ENCODE results near the gene ZNF45. TPM values are rescaled to one million over a fixed set of nuclear protein-coding genes. Genes with fewer than 3 reads are reported as not detected.

Gene ZNF45
- total and polyA plus RNA-seq, 2 donors (not counting 3 experiments of a cell fraction or from before 2014, with no cell fraction given) = 6.1 to 10.8 TPM

DNA sequence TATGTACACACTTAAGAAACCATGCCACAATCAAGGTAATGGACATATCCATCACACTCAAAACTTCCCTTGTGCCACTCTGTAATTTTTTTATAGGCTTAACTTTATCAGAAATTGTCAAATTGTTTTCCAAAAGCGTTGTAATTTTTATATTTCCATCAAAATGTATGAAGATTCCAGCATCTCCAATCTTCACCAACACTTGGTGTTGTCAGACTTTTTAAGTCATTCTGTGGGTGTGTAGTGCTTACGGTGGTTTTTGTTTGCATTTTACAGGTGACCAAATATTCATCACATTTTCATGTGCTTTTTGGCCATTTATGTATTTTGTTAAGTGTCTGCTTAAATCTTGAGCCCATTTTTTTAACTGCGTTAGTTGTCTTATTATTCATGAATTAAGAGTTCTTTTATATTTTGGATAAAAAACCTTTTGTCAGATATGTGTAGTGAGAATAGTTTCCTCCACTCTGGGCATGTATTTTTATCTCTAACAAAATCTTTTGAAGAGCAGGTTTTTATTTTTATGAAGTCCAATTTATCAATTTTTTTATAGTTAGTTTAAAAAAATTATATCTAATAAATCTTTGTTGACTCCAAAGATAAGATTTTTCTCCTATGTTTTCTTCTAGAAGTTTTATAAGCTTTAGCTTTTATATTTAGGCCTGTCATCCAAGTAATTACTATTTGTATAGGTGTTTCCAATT, 4.6 kb upstream of the ZNF45 start:
- Histone ChIP-seq H3K9ac (replicated peaks; ENCODE audit: extremely low read depth, insufficient read depth, low read length) (no peak overlapping the region), H3K4me1 (ENCODE audit: control insufficient read depth, extremely low read depth, insufficient read depth, low read length) (peaks cover 4% of the 10 kb centered on the region), H3K27me3 (ENCODE audit: control insufficient read depth in 2 of 2, insufficient read depth in 2 of 2, low read length in 2 of 2) (peaks cover 0 to 2% of the 10 kb centered on the region in 2 experiments), H3K9me3 (replicated peaks; ENCODE audit: control insufficient read depth, insufficient read depth, low read length) (no peaks in the 10 kb centered on the region), H2AFZ (ENCODE audit: low read depth, low read length) (no peak overlapping the region), H3K36me3 (ENCODE audit: control insufficient read depth in 2 of 2, extremely low read depth in 1 of 2, insufficient read depth in 2 of 2, low read length in 2 of 2) (no peaks in the 10 kb centered on the region), H3K9me1 (replicated peaks; ENCODE audit: control insufficient read depth, extremely low read depth, insufficient read depth, low read length) (no peaks in the 10 kb centered on the region), H3K27ac (ENCODE audit: insufficient read depth, low read depth, low read length) (no peak overlapping the region), H3K79me2 (ENCODE audit: control insufficient read depth, insufficient read depth, low read length) (no peaks in the 10 kb centered on the region), H3K4me3 (replicated peaks in 1 of 3; ENCODE audit: insufficient read depth in 1 of 3, low read depth in 1 of 3, low read length in 3 of 3) (no peak overlapping the region), H4K20me1 (replicated peaks; ENCODE audit: control insufficient read depth, extremely low read depth, insufficient read depth, low read length) (no peaks in the 10 kb centered on the region), H3K4me2 (ENCODE audit: insufficient read depth, low read length) (no peak overlapping the region)
- FAIRE-seq (no peak), DNase-seq (ENCODE audit: low read depth, low spot score) (no peak)
- ChIA-PET POLR2A (no interaction called here), CTCF (interaction anchor here (1.2 kb wide), 1 partner anchor 11 kb away, joined by 3 read pairs; the partner anchor contains the start of gene ZNF221)
- intact Hi-C loops (cut with micrococcal nuclease) (loop anchor here (5.0 kb wide), 1 partner anchor 112 kb away; the partner anchor contains the start of gene ZNF283), dilution Hi-C loops (cut with MboI; ENCODE audit: extremely low pct_ligation_motif_present, low sequenced_read_pairs) (no loop called here)
- no TSS peak for BruUV-seq (replicated peaks)
- TF ChIP-seq, protein P1, sequence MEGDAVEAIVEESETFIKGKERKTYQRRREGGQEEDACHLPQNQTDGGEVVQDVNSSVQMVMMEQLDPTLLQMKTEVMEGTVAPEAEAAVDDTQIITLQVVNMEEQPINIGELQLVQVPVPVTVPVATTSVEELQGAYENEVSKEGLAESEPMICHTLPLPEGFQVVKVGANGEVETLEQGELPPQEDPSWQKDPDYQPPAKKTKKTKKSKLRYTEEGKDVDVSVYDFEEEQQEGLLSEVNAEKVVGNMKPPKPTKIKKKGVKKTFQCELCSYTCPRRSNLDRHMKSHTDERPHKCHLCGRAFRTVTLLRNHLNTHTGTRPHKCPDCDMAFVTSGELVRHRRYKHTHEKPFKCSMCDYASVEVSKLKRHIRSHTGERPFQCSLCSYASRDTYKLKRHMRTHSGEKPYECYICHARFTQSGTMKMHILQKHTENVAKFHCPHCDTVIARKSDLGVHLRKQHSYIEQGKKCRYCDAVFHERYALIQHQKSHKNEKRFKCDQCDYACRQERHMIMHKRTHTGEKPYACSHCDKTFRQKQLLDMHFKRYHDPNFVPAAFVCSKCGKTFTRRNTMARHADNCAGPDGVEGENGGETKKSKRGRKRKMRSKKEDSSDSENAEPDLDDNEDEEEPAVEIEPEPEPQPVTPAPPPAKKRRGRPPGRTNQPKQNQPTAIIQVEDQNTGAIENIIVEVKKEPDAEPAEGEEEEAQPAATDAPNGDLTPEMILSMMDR (IDR thresholded peaks at IDR 0.05; ENCODE audit: extremely low read depth in 1 of 2, insufficient read depth in 1 of 2, low read depth in 1 of 2, low read length in 2 of 2) = no peak
- no peak for TF ChIP-seq MYC (IDR thresholded peaks at IDR 0.05; ENCODE audit: low read depth, low read length)
- no peak for TF ChIP-seq JUN (IDR thresholded peaks at IDR 0.05; ENCODE audit: borderline replicate concordance, insufficient read depth, insufficient read length, low read depth)
- no peak for TF ChIP-seq EZH2 (IDR thresholded peaks at IDR 0.05; ENCODE audit: borderline replicate concordance, low read depth, low read length, severe bottlenecking)
- TF ChIP-seq FOS (IDR thresholded peaks at IDR 0.05; ENCODE audit: borderline replicate concordance, insufficient read depth, low read length) = no peak
- no peak for TF ChIP-seq GATA2 (IDR thresholded peaks at IDR 0.05; ENCODE audit: insufficient read depth, insufficient read length, low read depth, low read length)
- TF ChIP-seq POLR2AphosphoS5 (IDR thresholded peaks at IDR 0.05; ENCODE audit: insufficient read depth, low read depth, low read length) = no peak
- TF ChIP-seq POLR2A (IDR thresholded peaks at IDR 0.05; ENCODE audit: low read depth, low read length) = no peak
